SW480 (cell line): ENCODE results near the gene OXER1.
A peak's percentile ranks its signal among the peaks of the same experiment; 100 is the strongest.

ENCODE experiments used
- DNase-seq: peaks from one replicate; pipeline ENCODE4 v3.0.0-alpha.2; 2016; ENCODE audit warnings: low spot score

The OXER1 gene

DNA sequence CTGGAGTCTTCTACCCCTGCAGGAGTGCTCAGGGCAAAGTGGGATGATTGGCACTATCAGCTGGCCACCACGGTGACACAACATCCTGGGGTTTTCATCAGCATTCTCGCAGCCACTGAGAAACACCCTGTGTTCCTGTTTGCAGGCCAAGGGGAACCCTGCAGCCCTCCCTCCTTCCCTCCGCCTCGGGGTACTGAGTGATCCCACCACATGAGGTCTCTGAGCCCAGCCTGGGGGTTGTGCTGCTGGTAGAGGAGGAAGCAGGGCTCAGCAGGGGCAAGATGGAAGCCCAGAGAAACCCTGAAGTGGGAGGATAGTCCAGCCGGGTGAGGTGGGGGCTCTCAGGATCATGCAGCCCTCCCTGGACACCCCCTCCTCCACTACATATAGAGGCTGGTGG is at the start of gene OXER1:
Gene OXER1, minus strand, starts transcription at position 40 of the 400 bp plus-strand sequence. CDS start 73 bp downstream, outside the sequence.
- no peak for DNase-seq

- peak; percentile 41 for DNase-seq
Measured at GRCh38 chr2:42812899-42813479, 49.1 kb upstream of the OXER1 start.

- no peak for DNase-seq
Measured at GRCh38 chr2:42810971-42811811, 47.3 kb upstream of the OXER1 start.

GRCh38 chr2:42810121-42810970 is 46.4 kb upstream of the OXER1 start:
- peak; percentile 94 for DNase-seq

DNA sequence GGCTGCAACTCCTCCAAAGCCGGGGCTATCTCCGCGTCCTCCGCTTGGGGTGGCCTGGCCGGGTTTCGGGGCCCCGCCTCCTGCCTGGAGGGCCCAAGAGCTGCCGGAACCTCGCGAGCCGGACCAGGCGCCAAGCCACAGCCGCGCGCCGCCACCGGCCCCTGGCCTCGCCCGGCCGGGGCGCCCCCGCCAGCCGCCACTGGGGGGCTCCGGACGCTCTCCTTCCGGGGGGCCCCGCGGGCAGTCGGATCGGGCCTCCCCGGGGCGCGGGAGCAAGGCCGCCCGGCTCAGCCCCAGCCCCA is 45.8 kb upstream of the OXER1 start:
- peak; percentile 86 for DNase-seq

DNA sequence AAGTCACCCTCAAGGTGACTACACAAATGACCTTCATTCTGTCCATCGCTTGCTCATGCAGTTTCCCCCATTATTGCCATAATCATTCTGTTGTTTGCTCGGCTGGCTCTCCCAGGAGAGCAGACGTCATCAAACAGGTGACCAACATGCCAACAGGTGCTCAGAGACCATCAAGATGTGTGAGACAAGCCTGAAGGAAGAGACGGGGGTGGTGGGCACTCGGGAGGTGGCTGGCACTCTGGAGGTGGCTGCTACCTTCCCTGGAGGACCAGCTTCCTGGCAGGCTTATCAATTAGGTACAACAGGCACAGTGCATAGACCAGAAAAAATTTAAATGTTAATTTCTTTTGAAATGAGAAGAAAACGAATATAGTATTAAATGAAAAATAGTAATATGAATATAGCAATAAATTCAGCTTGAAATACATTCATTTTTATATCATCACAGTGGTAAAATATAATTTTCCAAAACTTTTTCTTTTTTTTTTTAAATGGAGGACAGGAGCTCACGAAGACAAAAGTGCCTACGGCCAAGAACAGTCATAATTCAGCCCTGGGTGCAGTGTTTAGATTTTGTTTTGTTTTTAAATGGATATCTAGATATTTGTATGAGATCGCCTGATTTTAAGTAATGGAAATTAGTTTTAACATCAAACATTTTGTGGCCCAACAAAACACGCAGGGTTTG is 45.3 kb upstream of the OXER1 start:
- DNase-seq, result peak; percentile 45

DNA sequence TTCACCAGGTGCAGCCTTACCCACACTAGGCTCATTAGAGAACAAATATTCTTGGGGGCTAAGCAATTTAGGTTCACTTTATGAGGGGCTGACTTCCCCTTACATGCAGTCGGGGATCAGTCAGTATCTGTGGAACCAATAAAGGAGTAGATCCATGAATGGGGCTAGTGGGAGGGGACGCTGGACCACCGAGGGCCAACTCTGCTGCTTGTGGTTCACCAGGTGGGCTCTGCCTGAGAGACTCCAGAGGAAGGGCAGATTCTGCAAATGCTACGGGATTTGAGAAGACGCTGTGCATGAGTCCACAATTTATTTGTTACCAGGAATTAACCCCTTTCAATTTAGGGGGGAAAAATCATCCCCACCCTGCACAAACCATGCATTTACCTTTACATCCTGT is 44.4 kb upstream of the OXER1 start:
- DNase-seq, result no peak

GRCh38 chr2:42806786-42807185 is 42.9 kb upstream of the OXER1 start:
- DNase-seq, result no peak

DNA sequence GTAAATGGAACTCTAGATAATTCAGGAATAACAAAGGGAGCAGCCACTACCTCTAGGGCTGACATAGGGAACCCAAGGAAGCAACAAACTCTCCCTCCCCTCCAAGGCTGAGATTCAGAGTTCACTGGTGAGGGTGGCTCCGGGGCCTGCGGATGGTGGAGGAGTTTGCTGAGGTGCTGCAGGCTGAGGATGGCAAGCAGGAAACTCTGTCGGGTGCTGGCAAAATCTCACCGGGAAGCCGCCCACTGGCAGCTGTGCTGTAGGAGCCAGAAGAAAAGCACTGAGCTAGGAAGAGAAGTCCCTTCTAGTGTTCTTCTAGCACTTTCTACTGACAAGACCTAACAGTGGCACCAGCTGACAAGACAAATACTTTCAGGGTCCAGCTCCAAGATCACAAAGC is 41.0 kb upstream of the OXER1 start:
- DNase-seq, result no peak

- DNase-seq, result no peak
Measured at GRCh38 chr2:42804338-42804737, 40.4 kb upstream of the OXER1 start.

DNA sequence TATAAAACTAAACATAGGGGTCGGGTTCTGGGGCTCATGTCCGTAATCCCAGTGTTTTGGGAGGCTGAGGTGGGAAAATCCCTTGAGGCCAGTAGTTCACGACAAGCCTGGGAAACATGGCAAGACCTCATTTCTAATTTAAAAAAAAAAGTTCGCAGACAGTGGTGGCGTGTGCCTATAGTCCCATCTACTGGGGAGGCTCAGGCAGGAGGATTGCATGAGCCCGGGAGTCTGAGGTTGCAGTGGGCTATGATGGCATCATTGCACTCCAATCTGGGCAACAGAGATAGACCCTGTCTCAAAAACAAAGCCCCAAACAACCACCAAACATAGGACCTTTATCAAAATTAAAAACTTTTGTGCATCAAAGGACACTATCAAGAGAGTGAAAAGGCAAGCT is 38.2 kb upstream of the OXER1 start:
- no peak for DNase-seq

DNA sequence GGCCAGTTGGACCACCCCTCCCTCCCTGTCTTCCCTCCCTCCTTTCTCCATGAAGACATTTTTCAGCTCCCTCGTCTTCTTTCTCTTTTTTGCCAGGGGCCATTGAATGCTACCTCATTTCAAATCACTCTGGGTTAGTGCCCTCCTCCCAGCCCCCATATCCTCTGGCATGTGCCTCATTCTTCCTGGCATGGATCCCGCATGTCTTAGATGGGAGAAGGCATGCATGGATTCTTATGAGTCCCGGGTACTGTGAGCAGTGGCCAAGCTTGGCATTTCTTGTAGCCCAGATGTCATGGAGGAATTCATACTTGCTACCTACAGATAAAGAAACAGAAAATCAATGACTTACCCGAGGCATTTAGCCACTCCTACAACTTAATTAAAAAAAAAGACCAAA is 37.4 kb upstream of the OXER1 start:
- DNase-seq, result no peak

- no peak for DNase-seq
Measured at GRCh38 chr2:42800981-42801380, 37.0 kb upstream of the OXER1 start.

- no peak for DNase-seq
Measured at GRCh38 chr2:42800461-42800962, 36.6 kb upstream of the OXER1 start.

- no peak for DNase-seq
Measured at GRCh38 chr2:42799881-42800280, 35.9 kb upstream of the OXER1 start.

DNA sequence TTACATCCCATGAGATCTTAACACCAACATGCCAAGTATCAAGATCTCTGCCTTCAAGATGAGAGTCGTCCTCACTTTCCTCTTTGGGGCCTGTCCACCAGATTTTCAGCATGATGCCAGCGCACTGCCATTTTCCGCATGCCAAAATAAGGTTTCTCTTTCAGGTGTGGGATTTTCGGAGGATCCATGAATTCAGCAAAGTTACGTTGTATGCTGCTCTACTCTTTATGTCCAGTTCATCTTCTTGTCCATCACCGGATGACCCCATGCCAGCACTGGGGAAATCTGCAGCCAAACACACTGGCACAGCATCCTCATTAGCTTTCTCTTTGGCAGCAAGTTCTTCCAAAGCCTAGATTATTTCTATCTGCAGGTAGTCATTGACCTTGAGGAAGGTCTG is 33.3 kb upstream of the OXER1 start:
- DNase-seq, result no peak

- no peak for DNase-seq
Measured at GRCh38 chr2:42796427-42797248, 32.7 kb upstream of the OXER1 start.

GRCh38 chr2:42795841-42796301 is 31.9 kb upstream of the OXER1 start:
- DNase-seq, result no peak

GRCh38 chr2:42795275-42795674 is 31.3 kb upstream of the OXER1 start:
- no peak for DNase-seq

- peak; percentile 37 for DNase-seq
Measured at GRCh38 chr2:42794271-42795046, 30.5 kb upstream of the OXER1 start.
